Mesenchymal stem cell (in vitro differentiated cells and primary cell): Measurements from ENCODE around the gene TFDP1.

Experiments used
- DNase-seq: peaks from one replicate; pipeline ENCODE4 v3.0.0-alpha.2; 2013
- H2AFZ ChIP-seq: one replicate; pipeline ENCODE4 v1.6.1; 2013; ENCODE audit warnings: low read depth, mild to moderate bottlenecking, control low read depth, inconsistent platforms, low read length, moderate library complexity
- H2AK5ac ChIP-seq: 2 replicates; pipeline ENCODE4 v1.6.1; 2013; ENCODE audit warnings: low read length, moderate library complexity, mild to moderate bottlenecking, inconsistent platforms; ENCODE audit not compliant: severe bottlenecking
- H2BK120ac ChIP-seq: one replicate; pipeline ENCODE4 v1.6.1; 2013; ENCODE audit warnings: low read depth, mild to moderate bottlenecking, inconsistent platforms, low read length, moderate library complexity
- H2BK12ac ChIP-seq, 2 experiments: one replicate each; pipeline ENCODE4 v1.6.1; 2013; ENCODE audit warnings: inconsistent platforms in 2 of 2, low read length in 2 of 2, mild to moderate bottlenecking in 2 of 2, moderate library complexity in 2 of 2, control low read depth in 1 of 2
- H2BK15ac ChIP-seq: one replicate; pipeline ENCODE4 v1.6.1; 2013; ENCODE audit warnings: mild to moderate bottlenecking, low read depth, inconsistent platforms; ENCODE audit not compliant: poor library complexity, severe bottlenecking
- H2BK5ac ChIP-seq: 2 replicates; pipeline ENCODE4 v1.6.1; 2013; ENCODE audit warnings: low read depth, mild to moderate bottlenecking, low read length, control low read depth, inconsistent platforms; ENCODE audit not compliant: poor library complexity, severe bottlenecking
- H3K14ac ChIP-seq, 2 experiments: one replicate each; pipeline ENCODE4 v1.6.1; 2013; ENCODE audit warnings: inconsistent platforms in 2 of 2, low read length in 2 of 2, control low read depth in 1 of 2, mild to moderate bottlenecking in 1 of 2, moderate library complexity in 1 of 2
- H3K18ac ChIP-seq, 2 experiments: one replicate each; pipeline ENCODE4 v1.6.1; 2013; ENCODE audit warnings: inconsistent platforms in 2 of 2, low read length in 2 of 2, control low read depth in 1 of 2, low read depth in 1 of 2, mild to moderate bottlenecking in 1 of 2
- H3K23ac ChIP-seq, 2 experiments: one replicate each; pipeline ENCODE4 v1.6.1; 2013; ENCODE audit warnings: inconsistent platforms in 2 of 2, low read length in 2 of 2, mild to moderate bottlenecking in 2 of 2, moderate library complexity in 2 of 2, control low read depth in 1 of 2
- H3K27ac ChIP-seq: 2 replicates; pipeline ENCODE4 v1.5.1; 2013; ENCODE audit warnings: mild to moderate bottlenecking, moderate library complexity, low read length, control low read depth, inconsistent platforms; ENCODE audit not compliant: poor library complexity, severe bottlenecking
- H3K27me3 ChIP-seq, 2 experiments: 2 replicates each; pipeline versions ENCODE4 v1.6.1 to v1.7.0; 2013; ENCODE audit warnings: low read length in 2 of 2, mild to moderate bottlenecking in 2 of 2, moderate library complexity in 2 of 2, control low read depth in 1 of 2, inconsistent platforms in 1 of 2; ENCODE audit not compliant: control insufficient read depth in 1 of 2, insufficient read depth in 1 of 2
- H3K36me3 ChIP-seq, 2 experiments: 2 replicates each; pipeline versions ENCODE4 v1.6.1 to v1.7.0; 2013; ENCODE audit warnings: low read length in 2 of 2, control low read depth in 1 of 2, inconsistent platforms in 1 of 2, low read depth in 1 of 2, mild to moderate bottlenecking in 1 of 2; ENCODE audit not compliant: insufficient read depth in 2 of 2, control insufficient read depth in 1 of 2
- H3K4ac ChIP-seq, 2 experiments: one replicate each; pipeline ENCODE4 v1.6.1; 2013; ENCODE audit warnings: inconsistent platforms in 2 of 2, low read length in 2 of 2, mild to moderate bottlenecking in 2 of 2, moderate library complexity in 2 of 2, control low read depth in 1 of 2, low read depth in 1 of 2
- H3K4me1 ChIP-seq: 2 replicates; pipeline ENCODE4 v1.6.1; 2013; ENCODE audit warnings: low read depth, low read length, control low read depth; ENCODE audit not compliant: control insufficient read depth, insufficient read depth
- H3K4me2 ChIP-seq: 2 replicates; pipeline ENCODE4 v1.6.1; 2013; ENCODE audit warnings: low read length, mild to moderate bottlenecking, inconsistent platforms; ENCODE audit not compliant: poor library complexity, severe bottlenecking
- H3K4me3 ChIP-seq, 2 experiments: 2 replicates each; pipeline versions ENCODE4 v1.5.1 to v1.7.0; 2013; ENCODE audit warnings: low read length in 2 of 2, mild to moderate bottlenecking in 2 of 2, control low read depth in 1 of 2, low read depth in 1 of 2; ENCODE audit not compliant: insufficient read depth in 1 of 2
- H3K79me1 ChIP-seq: replicated peaks from 2 replicates; pipeline ENCODE4 v1.6.1; 2013; ENCODE audit warnings: mild to moderate bottlenecking, control low read depth, low read length, inconsistent platforms; ENCODE audit not compliant: poor library complexity, severe bottlenecking
- H3K9ac ChIP-seq: 2 replicates; pipeline ENCODE4 v1.7.0; 2013; ENCODE audit warnings: mild to moderate bottlenecking, low read length, moderate library complexity
- H3K9me3 ChIP-seq: 2 replicates; pipeline ENCODE4 v1.7.0; 2013; ENCODE audit warnings: mild to moderate bottlenecking, low read length; ENCODE audit not compliant: control insufficient read depth
- H4K8ac ChIP-seq: one replicate; pipeline ENCODE4 v1.6.1; 2013; ENCODE audit warnings: inconsistent platforms, mild to moderate bottlenecking, low read length, moderate library complexity
- H4K91ac ChIP-seq: one replicate; pipeline ENCODE4 v1.6.1; 2013; ENCODE audit warnings: mild to moderate bottlenecking, low read length, inconsistent platforms
- WGBS: methylation state at CpG from one replicate; pipeline ENCODE4 v1.1.7; 2013; ENCODE audit warnings: mixed read lengths; 5-methylcytosine and 5-hydroxymethylcytosine counted together

TFDP1 gene

GRCh38 chr13:113537909-113538688, 46.5 kb upstream of the TFDP1 start:
- no peak overlapping the region for H3K4me3 ChIP-seq
- no peaks in the 10 kb centered on the region for H3K27me3 ChIP-seq
- no peak overlapping the region for H3K4ac ChIP-seq
- H3K36me3 ChIP-seq, result peaks cover 69 to 85% of the 10 kb centered on the region in 2 experiments
- H3K18ac ChIP-seq, result no peak overlapping the region
- no peak overlapping the region for H3K27ac ChIP-seq
- H2BK12ac ChIP-seq, result no peak overlapping the region
- H2BK15ac ChIP-seq, result no peak overlapping the region
- H3K4me2 ChIP-seq, result no peak overlapping the region
- H4K91ac ChIP-seq, result peak overlapping the region; percentile 36
- DNase-seq, result no peak
- H3K9ac ChIP-seq, result no peak overlapping the region
- H3K14ac ChIP-seq, result peak overlapping the region in 1 of 2 experiments; percentile 13
- H3K4me1 ChIP-seq, result no peaks in the 10 kb centered on the region
- H3K79me1 ChIP-seq, result peaks cover 25% of the 10 kb centered on the region
- no peak overlapping the region for H2AFZ ChIP-seq
- WGBS, result 95% methylated on average over 21 of the region's 21 CpGs
- no peak overlapping the region for H2AK5ac ChIP-seq
- H2BK120ac ChIP-seq, result no peak overlapping the region
- H4K8ac ChIP-seq, result no peak overlapping the region
- no peak overlapping the region for H2BK5ac ChIP-seq
- no peak overlapping the region for H3K23ac ChIP-seq
- H3K9me3 ChIP-seq, result no peaks in the 10 kb centered on the region

DNA sequence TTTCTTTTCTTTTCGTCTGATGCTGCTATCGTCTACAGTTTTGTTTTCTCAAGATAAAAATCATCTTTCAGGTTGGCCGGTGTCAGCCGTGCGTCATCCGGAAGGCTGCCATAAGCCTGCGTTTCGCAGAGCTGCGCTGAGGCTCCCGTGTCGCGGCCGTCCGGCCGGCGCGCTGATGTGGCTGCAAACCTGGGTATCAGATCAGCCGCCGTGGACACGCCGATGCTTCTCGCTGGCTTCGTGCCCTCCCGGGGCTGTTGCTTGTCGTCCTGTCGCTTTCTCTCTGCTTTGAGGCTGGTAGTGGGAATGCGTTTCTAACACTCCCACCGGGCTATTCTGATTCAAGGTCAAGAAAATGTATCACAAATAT, 45.9 kb upstream of the TFDP1 start:
- no peak overlapping the region for H2AFZ ChIP-seq
- H3K4ac ChIP-seq, result no peak overlapping the region
- WGBS, result 96% methylated on average over 17 of the region's 28 CpGs
- no peak overlapping the region for H3K4me2 ChIP-seq
- peaks cover 22% of the 10 kb centered on the region for H3K79me1 ChIP-seq
- H3K4me1 ChIP-seq, result no peaks in the 10 kb centered on the region
- no peak overlapping the region for H4K8ac ChIP-seq
- no peak overlapping the region for H3K18ac ChIP-seq
- H2BK15ac ChIP-seq, result no peak overlapping the region
- no peak overlapping the region for H3K4me3 ChIP-seq
- no peak overlapping the region for H3K9ac ChIP-seq
- H3K9me3 ChIP-seq, result no peaks in the 10 kb centered on the region
- H2BK120ac ChIP-seq, result no peak overlapping the region
- H4K91ac ChIP-seq, result no peak overlapping the region
- H2AK5ac ChIP-seq, result no peak overlapping the region
- no peak overlapping the region for H3K14ac ChIP-seq
- H3K27ac ChIP-seq, result no peak overlapping the region
- peaks cover 64 to 79% of the 10 kb centered on the region in 2 experiments for H3K36me3 ChIP-seq
- no peak overlapping the region for H2BK5ac ChIP-seq
- no peak overlapping the region for H2BK12ac ChIP-seq
- DNase-seq, result no peak
- no peak overlapping the region for H3K23ac ChIP-seq
- H3K27me3 ChIP-seq, result no peaks in the 10 kb centered on the region

GRCh38 chr13:113539176-113539575, 45.4 kb upstream of the TFDP1 start:
- Histone ChIP-seq H3K36me3 (peaks cover 68 to 77% of the 10 kb centered on the region in 2 experiments), H2BK5ac (no peak overlapping the region), H4K91ac (no peak overlapping the region), H3K14ac (no peak overlapping the region), H2AFZ (no peak overlapping the region), H3K18ac (no peak overlapping the region), H3K27ac (no peak overlapping the region), H2BK15ac (no peak overlapping the region), H3K9me3 (no peaks in the 10 kb centered on the region), H3K23ac (no peak overlapping the region), H2AK5ac (no peak overlapping the region), H3K9ac (no peak overlapping the region), H2BK12ac (no peak overlapping the region), H3K4me3 (no peak overlapping the region), H3K4me1 (peaks cover 4% of the 10 kb centered on the region), H4K8ac (no peak overlapping the region), H3K27me3 (no peaks in the 10 kb centered on the region), H3K79me1 (peaks cover 24% of the 10 kb centered on the region), H3K4ac (no peak overlapping the region), H3K4me2 (no peak overlapping the region), H2BK120ac (no peak overlapping the region)
- no peak for DNase-seq
- 98% methylated on average over 12 of the region's 18 CpGs for WGBS

GRCh38 chr13:113539822-113540221, 44.7 kb upstream of the TFDP1 start:
- no peaks in the 10 kb centered on the region for H3K9me3 ChIP-seq
- H3K4me1 ChIP-seq, result peaks cover 9% of the 10 kb centered on the region
- H2BK5ac ChIP-seq, result no peak overlapping the region
- peaks cover 22% of the 10 kb centered on the region for H3K79me1 ChIP-seq
- no peak for DNase-seq
- H3K23ac ChIP-seq, result no peak overlapping the region
- no peak overlapping the region for H2AFZ ChIP-seq
- no peak overlapping the region for H4K8ac ChIP-seq
- H3K9ac ChIP-seq, result no peak overlapping the region
- no peak overlapping the region for H2AK5ac ChIP-seq
- H3K4me2 ChIP-seq, result no peak overlapping the region
- no peak overlapping the region for H4K91ac ChIP-seq
- no peak overlapping the region for H2BK15ac ChIP-seq
- 98% methylated on average over 15 of the region's 15 CpGs for WGBS
- H3K18ac ChIP-seq, result no peak overlapping the region
- no peaks in the 10 kb centered on the region for H3K27me3 ChIP-seq
- no peak overlapping the region for H3K27ac ChIP-seq
- no peak overlapping the region for H3K4me3 ChIP-seq
- no peak overlapping the region for H2BK12ac ChIP-seq
- no peak overlapping the region for H2BK120ac ChIP-seq
- H3K4ac ChIP-seq, result no peak overlapping the region
- H3K36me3 ChIP-seq, result peaks cover 70 to 79% of the 10 kb centered on the region in 2 experiments
- no peak overlapping the region for H3K14ac ChIP-seq
